HepG2 (cell line): ENCODE measurements around the gene CAMK1D. TPM values are rescaled to one million over a fixed set of nuclear protein-coding genes. Genes with fewer than 3 reads are reported as not detected.

Experiments used
- CBX5 ChIP-seq: sonication (generic); formaldehyde crosslinking; IDR thresholded peaks from 2 replicates; pipeline ENCODE4 v1.4.0; 2020; ENCODE audit warnings: missing genetic modification reagents, borderline replicate concordance
- DR1 ChIP-seq: sonication (generic); formaldehyde crosslinking; IDR thresholded peaks from 2 replicates; pipeline ENCODE4 v1.8.0; 2021; ENCODE audit warnings: mild to moderate bottlenecking, missing genetic modification reagents, inconsistent platforms
- GTF3A ChIP-seq: sonication (generic); formaldehyde crosslinking; conservative IDR thresholded peaks from 2 replicates; pipeline ENCODE4 v1.4.0; 2020; ENCODE audit warnings: mild to moderate bottlenecking, missing genetic modification reagents
- HCFC1 ChIP-seq: fragments of 150-350 bp; IDR thresholded peaks from 2 replicates; pipeline ENCODE4 v1.6.1; 2014; ENCODE audit warnings: low read depth, low read length
- KLF11 ChIP-seq: IDR thresholded peaks from 2 replicates; pipeline ENCODE4 v1.6.1; 2016; ENCODE audit warnings: missing compliant biosample characterization
- LCORL ChIP-seq, 2 experiments: fragments of 450-650 bp in 1 of 2; sonication (generic) in 1 of 2; formaldehyde crosslinking in 1 of 2; IDR thresholded peaks; 2 replicates each; pipeline versions ENCODE4 v1.5.0 to v1.6.1; 2017 to 2020; ENCODE audit warnings: antibody characterized with exemption in 1 of 2, missing genetic modification reagents in 1 of 2
- PPARG ChIP-seq: conservative IDR thresholded peaks from 2 replicates; pipeline ENCODE4 v1.6.1; 2016; ENCODE audit warnings: missing biosample characterization, missing genetic modification reagents
- SOX13 ChIP-seq, 3 experiments: fragments of 450-650 bp in 1 of 3; sonication (generic) in 1 of 3; formaldehyde crosslinking in 1 of 3; IDR thresholded peaks in 2 of 3; conservative IDR thresholded peaks in 1 of 3; 2 replicates each; pipeline versions ENCODE4 v1.5.0 to v1.6.1; 2016 to 2020; ENCODE audit warnings: antibody characterized with exemption in 1 of 3, mild to moderate bottlenecking in 1 of 3, missing compliant biosample characterization in 1 of 3, missing genetic modification reagents in 1 of 3, moderate library complexity in 1 of 3
- SP5 ChIP-seq: IDR thresholded peaks from 2 replicates; pipeline ENCODE4 v1.6.1; 2016; ENCODE audit warnings: low read depth, borderline replicate concordance
- SRF ChIP-seq: IDR thresholded peaks from 2 replicates; pipeline ENCODE4 v1.6.1; 2011; ENCODE audit warnings: mild to moderate bottlenecking, low read depth, low read length, moderate library complexity
- STAT5B ChIP-seq: sonication (generic); formaldehyde crosslinking; IDR thresholded peaks from 2 replicates; pipeline ENCODE4 v1.4.0; 2020; ENCODE audit warnings: missing genetic modification reagents
- TBX2 ChIP-seq: sonication (generic); formaldehyde crosslinking; IDR thresholded peaks from 2 replicates; pipeline ENCODE4 v1.5.0; 2020; ENCODE audit warnings: missing genetic modification reagents, mild to moderate bottlenecking, borderline replicate concordance
- TGIF2 ChIP-seq: IDR thresholded peaks from 2 replicates; pipeline ENCODE4 v1.6.1; 2016; ENCODE audit warnings: control low read depth, missing compliant biosample characterization
- U2AF1 ChIP-seq: fragments of 200-400 bp; formaldehyde crosslinking; optimal IDR thresholded peaks from 2 replicates; pipeline ENCODE3; 2017; ENCODE audit warnings: mild to moderate bottlenecking, low read depth, low read length
- ZNF143 ChIP-seq: sonication (generic); formaldehyde crosslinking; IDR thresholded peaks from 2 replicates; pipeline ENCODE4 v1.4.0; 2020; ENCODE audit warnings: missing genetic modification reagents
- ZNF460 ChIP-seq: sonication (generic); formaldehyde crosslinking; IDR thresholded peaks from 2 replicates; pipeline ENCODE4 v1.5.1; 2020; ENCODE audit warnings: missing genetic modification reagents, mild to moderate bottlenecking, borderline replicate concordance
- ZNF567 ChIP-seq: sonication (generic); formaldehyde crosslinking; IDR thresholded peaks from 2 replicates; pipeline ENCODE4 v1.8.1; 2023; ENCODE audit warnings: mild to moderate bottlenecking, missing genetic modification reagents, borderline replicate concordance
- polyA plus RNA-seq, 8 experiments: library from polyadenylated mRNA; depleted of rRNA in 3 of 8; stranded (reverse) in 7 of 8; unstranded in 1 of 8; fragments of >200 nt; fragmentation: Illumina TruSeq in 4 of 8; extraction: Trizol in 4 of 8; gene quantifications; 2 replicates each; pipeline versions ENCODE4 v1.2.1 to v1.2.3, GENCODE V29; 2011 to 2016; ENCODE audit warnings: low read depth in 4 of 8, missing spikeins in 1 of 8, mixed read lengths in 1 of 8; ENCODE audit not compliant: insufficient read depth in 1 of 8
- total RNA-seq, 5 experiments: library from RNA; depleted of rRNA; stranded (reverse); fragments of >200 nt; fragmentation: Illumina TruSeq; extraction: Trizol; gene quantifications; 2 replicates each; pipeline ENCODE4 v1.2.3, GENCODE V29; 2016; ENCODE audit warnings: low read depth in 1 of 5
- TF ChIP-seq, protein P1 (sequence below): sonication (generic); formaldehyde crosslinking; IDR thresholded peaks from 2 replicates; pipeline ENCODE4; 2020; ENCODE audit warnings: missing genetic modification reagents, mild to moderate bottlenecking, borderline replicate concordance
- TF ChIP-seq, protein P2 (sequence below): sonication (generic); formaldehyde crosslinking; IDR thresholded peaks from 2 replicates; pipeline ENCODE4 v1.4.0; 2020; ENCODE audit warnings: missing genetic modification reagents, low read depth, mild to moderate bottlenecking, borderline replicate concordance
- TF ChIP-seq, protein P3 (sequence below): sonication (generic); formaldehyde crosslinking; IDR thresholded peaks from 2 replicates; pipeline ENCODE4 v1.4.0; 2020; ENCODE audit warnings: missing genetic modification reagents

CAMK1D gene
- total and polyA plus RNA-seq, 2 of the 13 experiments (the other 11 are each of a cell fraction or from before 2014, with no cell fraction given): under 0.01 TPM; not detected in 1

DNA sequence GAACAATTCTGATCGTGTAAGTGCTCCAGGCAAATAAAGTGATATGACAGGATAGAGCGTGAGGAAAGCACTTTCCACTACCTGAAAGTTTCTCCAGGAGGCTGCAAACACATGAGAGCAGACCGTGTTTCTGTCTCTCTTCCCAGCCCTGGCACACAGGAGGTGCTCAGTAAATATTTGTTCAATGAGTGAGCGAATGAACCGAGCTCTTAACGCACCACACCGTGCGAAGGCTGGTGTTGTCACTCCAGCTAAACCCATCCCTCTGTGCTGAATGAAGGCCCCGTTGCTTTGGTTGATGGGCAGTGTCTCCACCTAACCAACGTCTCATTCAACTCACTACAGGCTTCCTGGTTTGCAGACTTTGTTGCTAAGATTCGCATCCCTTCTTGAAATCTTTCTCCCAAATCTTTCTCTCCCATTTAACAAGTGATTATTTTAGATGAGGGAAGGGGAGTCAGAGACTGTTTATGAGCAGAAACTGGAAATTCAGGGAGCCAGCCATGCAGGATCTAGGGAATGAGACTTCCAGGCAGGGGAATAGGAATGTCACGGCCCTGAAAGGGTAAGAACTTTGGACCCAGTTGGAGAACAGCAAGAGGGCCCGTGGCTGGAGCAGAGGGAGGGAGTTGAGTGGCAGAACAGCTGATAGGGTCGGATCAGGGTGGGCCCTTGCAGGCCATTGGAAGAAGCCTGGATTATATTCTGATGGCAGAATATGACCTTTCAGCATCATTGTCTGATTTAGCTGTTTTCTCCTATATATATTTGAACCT lies 282.6 kb downstream of the CAMK1D start (continued):
- TF ChIP-seq, protein P1, sequence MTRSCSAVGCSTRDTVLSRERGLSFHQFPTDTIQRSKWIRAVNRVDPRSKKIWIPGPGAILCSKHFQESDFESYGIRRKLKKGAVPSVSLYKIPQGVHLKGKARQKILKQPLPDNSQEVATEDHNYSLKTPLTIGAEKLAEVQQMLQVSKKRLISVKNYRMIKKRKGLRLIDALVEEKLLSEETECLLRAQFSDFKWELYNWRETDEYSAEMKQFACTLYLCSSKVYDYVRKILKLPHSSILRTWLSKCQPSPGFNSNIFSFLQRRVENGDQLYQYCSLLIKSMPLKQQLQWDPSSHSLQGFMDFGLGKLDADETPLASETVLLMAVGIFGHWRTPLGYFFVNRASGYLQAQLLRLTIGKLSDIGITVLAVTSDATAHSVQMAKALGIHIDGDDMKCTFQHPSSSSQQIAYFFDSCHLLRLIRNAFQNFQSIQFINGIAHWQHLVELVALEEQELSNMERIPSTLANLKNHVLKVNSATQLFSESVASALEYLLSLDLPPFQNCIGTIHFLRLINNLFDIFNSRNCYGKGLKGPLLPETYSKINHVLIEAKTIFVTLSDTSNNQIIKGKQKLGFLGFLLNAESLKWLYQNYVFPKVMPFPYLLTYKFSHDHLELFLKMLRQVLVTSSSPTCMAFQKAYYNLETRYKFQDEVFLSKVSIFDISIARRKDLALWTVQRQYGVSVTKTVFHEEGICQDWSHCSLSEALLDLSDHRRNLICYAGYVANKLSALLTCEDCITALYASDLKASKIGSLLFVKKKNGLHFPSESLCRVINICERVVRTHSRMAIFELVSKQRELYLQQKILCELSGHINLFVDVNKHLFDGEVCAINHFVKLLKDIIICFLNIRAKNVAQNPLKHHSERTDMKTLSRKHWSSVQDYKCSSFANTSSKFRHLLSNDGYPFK (CRISPR knock-in tag): no peak
- TF ChIP-seq STAT5B (CRISPR knock-in tag): no peak
- TF ChIP-seq, protein P2, sequence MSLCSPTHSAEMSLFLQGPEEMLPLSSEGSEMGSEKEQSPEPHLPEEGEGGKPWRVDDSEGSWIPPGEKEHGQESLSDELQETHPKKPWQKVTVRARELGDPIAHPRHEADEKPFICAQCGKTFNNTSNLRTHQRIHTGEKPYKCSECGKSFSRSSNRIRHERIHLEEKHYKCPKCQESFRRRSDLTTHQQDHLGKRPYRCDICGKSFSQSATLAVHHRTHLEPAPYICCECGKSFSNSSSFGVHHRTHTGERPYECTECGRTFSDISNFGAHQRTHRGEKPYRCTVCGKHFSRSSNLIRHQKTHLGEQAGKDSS (CRISPR knock-in tag): peak; percentile 91
- TF ChIP-seq ZNF143: no peak
- no peak for TF ChIP-seq SRF
- TF ChIP-seq SP5 (CRISPR knock-in tag): no peak
- 0 out of 2 replicates have a peak, but pooled peaks have one; percentile 21 for TF ChIP-seq ZNF460 (CRISPR knock-in tag)
- no peak for TF ChIP-seq PPARG (CRISPR knock-in tag)
- TF ChIP-seq TGIF2 (CRISPR knock-in tag): no peak
- TF ChIP-seq, protein P3, sequence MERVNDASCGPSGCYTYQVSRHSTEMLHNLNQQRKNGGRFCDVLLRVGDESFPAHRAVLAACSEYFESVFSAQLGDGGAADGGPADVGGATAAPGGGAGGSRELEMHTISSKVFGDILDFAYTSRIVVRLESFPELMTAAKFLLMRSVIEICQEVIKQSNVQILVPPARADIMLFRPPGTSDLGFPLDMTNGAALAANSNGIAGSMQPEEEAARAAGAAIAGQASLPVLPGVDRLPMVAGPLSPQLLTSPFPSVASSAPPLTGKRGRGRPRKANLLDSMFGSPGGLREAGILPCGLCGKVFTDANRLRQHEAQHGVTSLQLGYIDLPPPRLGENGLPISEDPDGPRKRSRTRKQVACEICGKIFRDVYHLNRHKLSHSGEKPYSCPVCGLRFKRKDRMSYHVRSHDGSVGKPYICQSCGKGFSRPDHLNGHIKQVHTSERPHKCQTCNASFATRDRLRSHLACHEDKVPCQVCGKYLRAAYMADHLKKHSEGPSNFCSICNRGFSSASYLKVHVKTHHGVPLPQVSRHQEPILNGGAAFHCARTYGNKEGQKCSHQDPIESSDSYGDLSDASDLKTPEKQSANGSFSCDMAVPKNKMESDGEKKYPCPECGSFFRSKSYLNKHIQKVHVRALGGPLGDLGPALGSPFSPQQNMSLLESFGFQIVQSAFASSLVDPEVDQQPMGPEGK (CRISPR knock-in tag): no peak
- TF ChIP-seq TBX2: peak; percentile 55; the same call in 1 of the 2 replicates
- no peak for TF ChIP-seq SOX13 (IDR thresholded peaks at IDR 0.05)
- no peak; a peak in 1 of 4 replicates for TF ChIP-seq SOX13 (CRISPR knock-in tag; conservative IDR thresholded peaks at IDR 0.05 in 1 of 2, IDR thresholded peaks at IDR 0.05 in 1 of 2)
- TF ChIP-seq LCORL (IDR thresholded peaks at IDR 0.05): no peak
- 0 out of 2 replicates have a peak, but pooled peaks have one; percentile 50 for TF ChIP-seq LCORL (CRISPR knock-in tag; IDR thresholded peaks at IDR 0.05)
- no peak for TF ChIP-seq KLF11 (CRISPR knock-in tag)
- TF ChIP-seq ZNF567 (CRISPR knock-in tag): no peak
- TF ChIP-seq HCFC1: no peak
- TF ChIP-seq GTF3A (CRISPR knock-in tag): no peak
- TF ChIP-seq CBX5: 0 out of 2 replicates have a peak, but pooled peaks have one; percentile 21
- no peak for TF ChIP-seq U2AF1
- TF ChIP-seq DR1 (CRISPR knock-in tag): no peak
